ENCODE results near the gene DIPK2B. TPM values are rescaled to one million over a fixed set of nuclear protein-coding genes. Genes with fewer than 3 reads are reported as not detected.

Gene DIPK2B
- total and polyA plus RNA-seq, 2 donors (not counting 1 experiment from before 2014, with no cell fraction given): not detected

- WGBS (ENCODE audit: insufficient coverage): 80% methylated on average over 1 of the region's 4 CpGs
- intact Hi-C loops (cut with micrococcal nuclease): no loop called here
Measured at GRCh38 chrX:45198706-45199105, 2.0 kb downstream of the DIPK2B start.

GRCh38 chrX:45198301-45198700 is 2.4 kb downstream of the DIPK2B start:
- Histone ChIP-seq H2AFZ (ENCODE audit: insufficient read depth, low read depth, low read length, poor library complexity, severe bottlenecking) (no peak overlapping the region), H3K9ac (ENCODE audit: low read length) (no peak overlapping the region), H4K20me1 (ENCODE audit: control insufficient read depth, insufficient read depth, low read length, poor library complexity, severe bottlenecking) (no peaks in the 10 kb centered on the region), H3K9me3 (ENCODE audit: control extremely low read depth in 1 of 3, control insufficient read depth in 2 of 3, insufficient read depth in 1 of 3, low read length in 2 of 3) (no peaks in the 10 kb centered on the region), H3K36me3 (replicated peaks in 1 of 2; ENCODE audit: control extremely low read depth in 1 of 2, control insufficient read depth in 1 of 2, extremely low read depth in 1 of 2, insufficient read depth in 2 of 2, low read length in 1 of 2) (no peaks in the 10 kb centered on the region), H3K4me2 (replicated peaks; ENCODE audit: low read depth, low read length, poor library complexity, severe bottlenecking) (no peak overlapping the region), H3K27me3 (replicated peaks in 1 of 4; ENCODE audit: control extremely low read depth in 1 of 4, control insufficient read depth in 3 of 4, insufficient read depth in 4 of 4, low read length in 3 of 4) (no peaks in the 10 kb centered on the region), H3K79me2 (ENCODE audit: control insufficient read depth, insufficient read depth, low read length) (no peaks in the 10 kb centered on the region), H3K4me3 (ENCODE audit: control extremely low read depth in 1 of 5, extremely low read depth in 1 of 5, insufficient read depth in 1 of 5, low read depth in 2 of 5, low read length in 4 of 5) (no peak overlapping the region), H3K27ac (ENCODE audit: low read length in 2 of 2) (no peak overlapping the region), H3K4me1 (ENCODE audit: control insufficient read depth in 2 of 2, insufficient read depth in 2 of 2, low read length in 2 of 2) (no peaks in the 10 kb centered on the region)
- H3K4me1 Mint-ChIP-seq: no peaks in the 10 kb centered on the region
- no peaks in the 10 kb centered on the region for H3K9me3 Mint-ChIP-seq (ENCODE audit: insufficient read depth)
- no peak for DNase-seq
- WGBS (ENCODE audit: insufficient coverage): no CpG with 5 or more reads among the region's 3 CpGs
- ChIA-PET CTCF (no interaction called here), POLR2A (no interaction called here)
- intact Hi-C loops (cut with micrococcal nuclease): no loop called here
- no peak for TF ChIP-seq EZH2 (IDR thresholded peaks at IDR 0.05; ENCODE audit: borderline replicate concordance, insufficient read depth, low read depth, low read length, poor library complexity, severe bottlenecking)
- TF ChIP-seq CTCF (IDR thresholded peaks at IDR 0.05): no peak
- no peak overlapping the region for H3K4me3 Mint-ChIP-seq
- no peak overlapping the region for H3K27ac Mint-ChIP-seq
- ATAC-seq (ENCODE audit: low read depth): no peak
- H3K27me3 Mint-ChIP-seq: peaks cover 16% of the 10 kb centered on the region

More at GRCh38 chrX:45198706-45199105, 2.0 kb downstream of the DIPK2B start:
- H3K4me3 Mint-ChIP-seq: no peak overlapping the region
- H3K4me1 Mint-ChIP-seq: no peaks in the 10 kb centered on the region
- no peak overlapping the region for H2AFZ ChIP-seq (ENCODE audit: insufficient read depth, low read depth, low read length, poor library complexity, severe bottlenecking)
- no peaks in the 10 kb centered on the region for H4K20me1 ChIP-seq (ENCODE audit: control insufficient read depth, insufficient read depth, low read length, poor library complexity, severe bottlenecking)
- H3K27me3 Mint-ChIP-seq: peaks cover 16% of the 10 kb centered on the region
- H3K4me2 ChIP-seq (replicated peaks; ENCODE audit: low read depth, low read length, poor library complexity, severe bottlenecking): no peak overlapping the region
- DNase-seq (no peak), ATAC-seq (ENCODE audit: low read depth) (no peak)
- no peaks in the 10 kb centered on the region for H3K9me3 ChIP-seq (ENCODE audit: control extremely low read depth in 1 of 3, control insufficient read depth in 2 of 3, insufficient read depth in 1 of 3, low read length in 2 of 3)
- ChIA-PET CTCF (no interaction called here), POLR2A (no interaction called here)
- no peaks in the 10 kb centered on the region for H3K4me1 ChIP-seq (ENCODE audit: control insufficient read depth in 2 of 2, insufficient read depth in 2 of 2, low read length in 2 of 2)
- no peaks in the 10 kb centered on the region for H3K79me2 ChIP-seq (ENCODE audit: control insufficient read depth, insufficient read depth, low read length)
- no peaks in the 10 kb centered on the region for H3K36me3 ChIP-seq (replicated peaks in 1 of 2; ENCODE audit: control extremely low read depth in 1 of 2, control insufficient read depth in 1 of 2, extremely low read depth in 1 of 2, insufficient read depth in 2 of 2, low read length in 1 of 2)
- H3K27ac Mint-ChIP-seq: no peak overlapping the region
- no peak overlapping the region for H3K4me3 ChIP-seq (ENCODE audit: control extremely low read depth in 1 of 5, extremely low read depth in 1 of 5, insufficient read depth in 1 of 5, low read depth in 2 of 5, low read length in 4 of 5)
- H3K9ac ChIP-seq (ENCODE audit: low read length): no peak overlapping the region
- no peaks in the 10 kb centered on the region for H3K9me3 Mint-ChIP-seq (ENCODE audit: insufficient read depth)
- H3K27me3 ChIP-seq (replicated peaks in 1 of 4; ENCODE audit: control extremely low read depth in 1 of 4, control insufficient read depth in 3 of 4, insufficient read depth in 4 of 4, low read length in 3 of 4): no peaks in the 10 kb centered on the region
- H3K27ac ChIP-seq (ENCODE audit: low read length in 2 of 2): no peak overlapping the region
- TF ChIP-seq EZH2 (IDR thresholded peaks at IDR 0.05; ENCODE audit: borderline replicate concordance, insufficient read depth, low read depth, low read length, poor library complexity, severe bottlenecking) (no peak), CTCF (IDR thresholded peaks at IDR 0.05) (no peak)

Data from B cell (primary cell).